ENCODE data around the gene UNC5B.

DNA sequence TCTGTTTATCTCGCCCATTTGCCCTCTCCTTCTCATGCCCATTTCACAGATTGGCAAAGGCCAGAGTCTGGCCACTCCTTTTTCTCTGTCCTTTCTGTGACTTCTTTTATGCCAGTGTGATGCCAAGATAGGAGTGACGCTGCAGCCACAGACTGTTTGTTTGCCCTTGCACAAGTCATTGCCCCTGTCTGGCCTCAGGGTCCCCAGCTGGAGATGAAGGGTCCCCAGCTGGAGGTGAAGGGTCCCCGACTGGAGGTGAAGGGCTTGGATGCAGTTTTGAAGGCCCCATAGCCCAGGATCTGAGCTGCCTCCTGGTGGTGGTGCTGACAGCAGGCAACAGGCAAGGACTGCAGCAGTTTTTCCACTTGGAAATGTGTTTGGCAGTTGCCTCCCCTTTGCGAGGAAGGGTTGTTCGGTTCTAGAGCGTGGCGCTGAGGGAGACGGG lies 55.9 kb downstream of the UNC5B start:
- TF ChIP-seq EZH2 (IDR thresholded peaks at IDR 0.05) (no peak), POLR2AphosphoS5 (IDR thresholded peaks at IDR 0.05; ENCODE audit: borderline replicate concordance, low read depth, low read length) (no peak), FOXP2 (optimal IDR thresholded peaks at IDR 0.05; ENCODE audit: control extremely low read depth, extremely low read length, insufficient read depth) (no peak)
